Measurements from ENCODE around the gene GOLGA1.

DNA sequence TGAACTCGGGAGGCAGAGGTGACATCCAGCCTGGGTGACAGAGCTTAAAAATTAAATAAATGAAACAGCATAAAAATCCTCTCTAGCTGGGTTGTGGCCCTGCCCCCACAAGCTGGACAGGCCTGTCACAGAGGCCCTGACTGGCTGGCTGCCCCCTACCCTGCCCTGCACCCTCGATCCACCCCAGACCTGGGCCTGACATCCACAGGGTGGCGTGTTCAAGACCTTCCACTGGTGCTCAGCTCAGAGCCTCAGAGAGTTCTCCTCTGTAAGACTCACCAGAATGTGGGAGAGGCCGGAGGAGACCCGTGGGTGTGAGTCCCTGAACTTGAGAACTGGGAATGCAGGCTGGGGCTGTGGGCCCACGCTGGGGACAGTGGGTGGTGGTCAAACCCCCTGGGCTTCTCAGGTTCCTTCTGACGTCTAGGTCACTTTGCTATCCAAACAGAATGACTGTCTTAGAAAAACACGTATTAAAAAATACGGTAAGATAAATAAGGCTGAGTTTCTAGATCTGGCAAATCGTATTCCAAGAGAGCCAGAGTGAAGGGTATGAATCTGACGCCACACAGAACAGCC lies 97.3 kb downstream of the GOLGA1 start:
- no peak for TF ChIP-seq POLR2AphosphoS5 (IDR thresholded peaks at IDR 0.05; ENCODE audit: low read depth, low read length)
- TF ChIP-seq TAF1 (IDR thresholded peaks at IDR 0.05; ENCODE audit: borderline replicate concordance, insufficient read depth, low read length): no peak
- TF ChIP-seq SIN3A (IDR thresholded peaks at IDR 0.05; ENCODE audit: borderline replicate concordance, insufficient read depth, low read length): no peak
- TF ChIP-seq FOXP2 (optimal IDR thresholded peaks at IDR 0.05; ENCODE audit: borderline replicate concordance, extremely low read depth, extremely low read length, insufficient read depth): no peak
- TF ChIP-seq, protein P1, sequence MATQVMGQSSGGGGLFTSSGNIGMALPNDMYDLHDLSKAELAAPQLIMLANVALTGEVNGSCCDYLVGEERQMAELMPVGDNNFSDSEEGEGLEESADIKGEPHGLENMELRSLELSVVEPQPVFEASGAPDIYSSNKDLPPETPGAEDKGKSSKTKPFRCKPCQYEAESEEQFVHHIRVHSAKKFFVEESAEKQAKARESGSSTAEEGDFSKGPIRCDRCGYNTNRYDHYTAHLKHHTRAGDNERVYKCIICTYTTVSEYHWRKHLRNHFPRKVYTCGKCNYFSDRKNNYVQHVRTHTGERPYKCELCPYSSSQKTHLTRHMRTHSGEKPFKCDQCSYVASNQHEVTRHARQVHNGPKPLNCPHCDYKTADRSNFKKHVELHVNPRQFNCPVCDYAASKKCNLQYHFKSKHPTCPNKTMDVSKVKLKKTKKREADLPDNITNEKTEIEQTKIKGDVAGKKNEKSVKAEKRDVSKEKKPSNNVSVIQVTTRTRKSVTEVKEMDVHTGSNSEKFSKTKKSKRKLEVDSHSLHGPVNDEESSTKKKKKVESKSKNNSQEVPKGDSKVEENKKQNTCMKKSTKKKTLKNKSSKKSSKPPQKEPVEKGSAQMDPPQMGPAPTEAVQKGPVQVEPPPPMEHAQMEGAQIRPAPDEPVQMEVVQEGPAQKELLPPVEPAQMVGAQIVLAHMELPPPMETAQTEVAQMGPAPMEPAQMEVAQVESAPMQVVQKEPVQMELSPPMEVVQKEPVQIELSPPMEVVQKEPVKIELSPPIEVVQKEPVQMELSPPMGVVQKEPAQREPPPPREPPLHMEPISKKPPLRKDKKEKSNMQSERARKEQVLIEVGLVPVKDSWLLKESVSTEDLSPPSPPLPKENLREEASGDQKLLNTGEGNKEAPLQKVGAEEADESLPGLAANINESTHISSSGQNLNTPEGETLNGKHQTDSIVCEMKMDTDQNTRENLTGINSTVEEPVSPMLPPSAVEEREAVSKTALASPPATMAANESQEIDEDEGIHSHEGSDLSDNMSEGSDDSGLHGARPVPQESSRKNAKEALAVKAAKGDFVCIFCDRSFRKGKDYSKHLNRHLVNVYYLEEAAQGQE (IDR thresholded peaks at IDR 0.05; ENCODE audit: insufficient read depth in 1 of 2, low read depth in 2 of 2, low read length in 2 of 2): no peak
